Body of pancreas (tissue), 4 donors: ENCODE measurements around the gene SLC5A3.

Experiments
- POLR2A ChIP-seq, 3 donors: fragments of 450-650 bp; IDR thresholded peaks; one replicate each; pipeline ENCODE4 v1.6.1; 2016; ENCODE audit warnings: antibody characterized with exemption in 3 of 3, mild to moderate bottlenecking in 2 of 3
- TF ChIP-seq, protein P1 (sequence below), 7 experiments: fragments of 450-650 bp in 4 of 7; fragments of 200-600 bp in 3 of 7; sonication (generic) in 3 of 7; IDR thresholded peaks; one replicate each; pipeline ENCODE4 v1.5.1; 2016 to 2019; ENCODE audit warnings: antibody characterized with exemption in 7 of 7

DNA sequence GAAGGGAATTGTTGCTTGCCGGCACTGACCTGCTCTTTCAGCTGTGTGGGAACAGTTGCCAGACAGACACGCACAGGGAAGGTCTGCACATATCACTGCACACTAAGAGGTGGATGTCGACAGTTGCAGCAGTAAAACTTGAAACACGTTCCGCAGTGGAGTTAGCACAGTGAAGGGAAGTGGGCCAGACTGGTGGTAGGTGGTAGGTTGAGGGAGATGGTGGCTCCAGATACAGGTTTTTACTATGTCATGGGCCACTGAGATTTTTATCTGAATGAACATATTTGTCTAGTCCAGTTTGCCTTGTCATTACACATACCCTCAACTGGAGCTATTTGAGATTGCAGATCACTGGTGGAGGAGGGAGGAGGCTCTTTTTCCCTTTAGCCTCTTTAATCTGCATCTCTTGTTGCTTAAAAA, 13.5 kb downstream of the SLC5A3 start:
- TF ChIP-seq, protein P1, sequence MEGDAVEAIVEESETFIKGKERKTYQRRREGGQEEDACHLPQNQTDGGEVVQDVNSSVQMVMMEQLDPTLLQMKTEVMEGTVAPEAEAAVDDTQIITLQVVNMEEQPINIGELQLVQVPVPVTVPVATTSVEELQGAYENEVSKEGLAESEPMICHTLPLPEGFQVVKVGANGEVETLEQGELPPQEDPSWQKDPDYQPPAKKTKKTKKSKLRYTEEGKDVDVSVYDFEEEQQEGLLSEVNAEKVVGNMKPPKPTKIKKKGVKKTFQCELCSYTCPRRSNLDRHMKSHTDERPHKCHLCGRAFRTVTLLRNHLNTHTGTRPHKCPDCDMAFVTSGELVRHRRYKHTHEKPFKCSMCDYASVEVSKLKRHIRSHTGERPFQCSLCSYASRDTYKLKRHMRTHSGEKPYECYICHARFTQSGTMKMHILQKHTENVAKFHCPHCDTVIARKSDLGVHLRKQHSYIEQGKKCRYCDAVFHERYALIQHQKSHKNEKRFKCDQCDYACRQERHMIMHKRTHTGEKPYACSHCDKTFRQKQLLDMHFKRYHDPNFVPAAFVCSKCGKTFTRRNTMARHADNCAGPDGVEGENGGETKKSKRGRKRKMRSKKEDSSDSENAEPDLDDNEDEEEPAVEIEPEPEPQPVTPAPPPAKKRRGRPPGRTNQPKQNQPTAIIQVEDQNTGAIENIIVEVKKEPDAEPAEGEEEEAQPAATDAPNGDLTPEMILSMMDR (IDR thresholded peaks at IDR 0.05): no peak
- TF ChIP-seq POLR2A (IDR thresholded peaks at IDR 0.05): no peak
